GM13976 (cell line): ENCODE data around the gene RNF166.

Experiments used
- DNase-seq: peaks from one replicate; pipeline ENCODE4 v3.0.0; 2012; ENCODE audit warnings: low spot score
- in situ Hi-C: fragments of 300-500 bp; cut with MboI; formaldehyde crosslinking; loops from one replicate; pipeline ENCODE4 v1.12.0; 2022; ENCODE audit warnings: low sequenced_read_pairs, mixed read lengths, inconsistent platforms; ENCODE audit not compliant: unreplicated experiment
- TF ChIP-seq, protein P1 (sequence below): IDR thresholded peaks from 2 replicates; pipeline ENCODE4 v1.5.1; 2012; ENCODE audit warnings: borderline replicate concordance, mild to moderate bottlenecking; ENCODE audit not compliant: insufficient read depth; ENCODE audit errors: extremely low read depth, missing control alignments, control extremely low read depth

The RNF166 gene

GRCh38 chr16:88661468-88661867, 44.7 kb downstream of the RNF166 start:
- no peak for DNase-seq
- in situ Hi-C loops = no loop called here
- TF ChIP-seq, protein P1, sequence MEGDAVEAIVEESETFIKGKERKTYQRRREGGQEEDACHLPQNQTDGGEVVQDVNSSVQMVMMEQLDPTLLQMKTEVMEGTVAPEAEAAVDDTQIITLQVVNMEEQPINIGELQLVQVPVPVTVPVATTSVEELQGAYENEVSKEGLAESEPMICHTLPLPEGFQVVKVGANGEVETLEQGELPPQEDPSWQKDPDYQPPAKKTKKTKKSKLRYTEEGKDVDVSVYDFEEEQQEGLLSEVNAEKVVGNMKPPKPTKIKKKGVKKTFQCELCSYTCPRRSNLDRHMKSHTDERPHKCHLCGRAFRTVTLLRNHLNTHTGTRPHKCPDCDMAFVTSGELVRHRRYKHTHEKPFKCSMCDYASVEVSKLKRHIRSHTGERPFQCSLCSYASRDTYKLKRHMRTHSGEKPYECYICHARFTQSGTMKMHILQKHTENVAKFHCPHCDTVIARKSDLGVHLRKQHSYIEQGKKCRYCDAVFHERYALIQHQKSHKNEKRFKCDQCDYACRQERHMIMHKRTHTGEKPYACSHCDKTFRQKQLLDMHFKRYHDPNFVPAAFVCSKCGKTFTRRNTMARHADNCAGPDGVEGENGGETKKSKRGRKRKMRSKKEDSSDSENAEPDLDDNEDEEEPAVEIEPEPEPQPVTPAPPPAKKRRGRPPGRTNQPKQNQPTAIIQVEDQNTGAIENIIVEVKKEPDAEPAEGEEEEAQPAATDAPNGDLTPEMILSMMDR = no peak

- DNase-seq = no peak
- in situ Hi-C loops = no loop called here
Observed at GRCh38 chr16:88659160-88659559, 47.0 kb downstream of the RNF166 start.

GRCh38 chr16:88658714-88659113, 47.5 kb downstream of the RNF166 start:
- in situ Hi-C loops = no loop called here
- no peak for DNase-seq
- TF ChIP-seq, protein P1 = no peak

More at GRCh38 chr16:88659160-88659559, 47.0 kb downstream of the RNF166 start:
- TF ChIP-seq, protein P1 = no peak

GRCh38 chr16:88657371-88657770, 48.8 kb downstream of the RNF166 start:
- in situ Hi-C loops = no loop called here
- DNase-seq = no peak
- TF ChIP-seq, protein P1 = no peak

GRCh38 chr16:88656291-88656980, 49.8 kb downstream of the RNF166 start:
- TF ChIP-seq, protein P1 = no peak
- in situ Hi-C loops = no loop called here
- DNase-seq = no peak

DNA sequence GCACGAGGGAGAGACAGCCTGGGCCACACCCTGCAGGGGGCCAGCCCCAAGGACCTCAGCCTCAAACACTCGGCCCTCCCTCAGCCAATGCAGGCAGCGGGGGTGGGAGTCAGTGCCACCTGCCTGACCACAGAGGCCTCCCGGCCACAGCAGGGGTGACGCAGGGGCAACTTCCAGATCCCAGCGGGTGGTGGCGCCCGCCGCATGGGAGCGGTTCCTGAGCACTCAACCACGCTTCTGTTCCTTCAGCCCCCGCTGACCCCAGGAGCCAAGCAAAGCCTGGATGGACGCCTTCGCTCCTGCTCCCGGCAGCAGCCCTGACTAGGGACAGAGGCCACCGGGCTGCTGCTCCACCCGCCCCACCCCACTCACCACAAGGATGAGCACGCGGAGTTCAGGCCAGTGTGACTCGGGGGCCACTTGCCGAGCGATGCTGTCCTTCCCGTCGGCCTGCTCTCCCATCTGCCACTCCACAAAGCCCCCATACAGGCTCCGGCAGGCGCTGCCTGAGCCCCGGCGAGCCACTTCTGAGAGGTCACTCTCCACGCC, 50.4 kb downstream of the RNF166 start:
- no peak for DNase-seq
- TF ChIP-seq, protein P1 = no peak
- in situ Hi-C loops = no loop called here
